H1 (cell line): ENCODE data around the gene ZNF532. TPM values are rescaled to one million over a fixed set of nuclear protein-coding genes. Genes with fewer than 3 reads are reported as not detected.
A peak's percentile ranks its signal among the peaks of the same experiment; 100 is the strongest.

Experiments
- CTCF ChIA-PET: fragments of 300-600 bp; sonication (Branson Sonifier 250); formaldehyde crosslinking; loops from one replicate; lab custom pipeline; 2021; ENCODE audit not compliant: partially characterized antibody; lab: Charles Lee
- POLR2A ChIA-PET: fragments of 300-600 bp; sonication (Branson Sonifier 250); formaldehyde crosslinking; loops from one replicate; lab custom pipeline; 2021; ENCODE audit warnings: inconsistent platforms; ENCODE audit not compliant: partially characterized antibody; lab: Charles Lee
- DNase-seq, 2 experiments: peaks; one replicate each; pipeline versions ENCODE4 v3.0.0 to v3.0.0-alpha.2; 2010 to 2022; ENCODE audit warnings: low spot score in 2 of 2, low read depth in 1 of 2, mixed read lengths in 1 of 2
- FAIRE-seq: peaks from 2 replicates; lab custom pipeline; 2011; peaks lifted over from hg19 to GRCh38; lab: Jason Lieb, UNC
- H2AFZ ChIP-seq: 2 replicates; pipeline ENCODE4 v1.8.1; 2012; ENCODE audit warnings: low read length, inconsistent platforms
- H2AK5ac ChIP-seq: 2 replicates; pipeline ENCODE4 v1.6.1; 2013; ENCODE audit warnings: low read depth, low read length
- H2BK120ac ChIP-seq: replicated peaks from 2 replicates; pipeline ENCODE3; 2013; ENCODE audit warnings: low read depth, low read length, inconsistent platforms
- H2BK12ac ChIP-seq: 2 replicates; pipeline ENCODE4 v1.6.1; 2013; ENCODE audit warnings: low read depth, low read length
- H2BK15ac ChIP-seq: 2 replicates; pipeline ENCODE4 v1.6.1; 2013; ENCODE audit warnings: low read length
- H2BK20ac ChIP-seq: 2 replicates; pipeline ENCODE4 v1.6.1; 2013; ENCODE audit warnings: low read length
- H2BK5ac ChIP-seq: 2 replicates; pipeline ENCODE4 v1.6.1; 2013; ENCODE audit warnings: low read depth, low read length
- H3K14ac ChIP-seq: 2 replicates; pipeline ENCODE4 v1.6.1; 2013; ENCODE audit warnings: inconsistent platforms; ENCODE audit not compliant: insufficient read length
- H3K18ac ChIP-seq: 2 replicates; pipeline ENCODE4 v1.6.1; 2013; ENCODE audit warnings: low read length; ENCODE audit errors: extremely low read depth
- H3K23ac ChIP-seq: 2 replicates; pipeline ENCODE4 v1.6.1; 2013; ENCODE audit warnings: inconsistent platforms; ENCODE audit not compliant: insufficient read length
- H3K23me2 ChIP-seq: 2 replicates; pipeline ENCODE4 v1.6.1; 2013; ENCODE audit warnings: low read depth, low read length
- H3K27ac ChIP-seq: 2 replicates; pipeline ENCODE4 v1.6.1; 2011; ENCODE audit warnings: low read depth, low read length, inconsistent platforms
- H3K27me3 ChIP-seq, 4 experiments: replicated peaks in 1 of 4; 1 replicate in 1 of 4; 2 replicates in 3 of 4; pipeline versions ENCODE4 v1.6.1 to v1.8.1; 2011 to 2013; ENCODE audit warnings: low read length in 3 of 4, mild to moderate bottlenecking in 3 of 4, inconsistent platforms in 2 of 4, mixed read lengths in 2 of 4, moderate library complexity in 1 of 4; ENCODE audit not compliant: control insufficient read depth in 3 of 4, insufficient read depth in 3 of 4; ENCODE audit errors: extremely low read depth in 1 of 4
- H3K36me3 ChIP-seq, 4 experiments: 2 replicates each; pipeline versions ENCODE4 v1.6.1 to v1.8.1; 2011 to 2013; ENCODE audit warnings: mild to moderate bottlenecking in 4 of 4, low read length in 3 of 4, moderate library complexity in 2 of 4, control low read depth in 1 of 4, inconsistent platforms in 1 of 4; ENCODE audit not compliant: insufficient read depth in 4 of 4, control insufficient read depth in 2 of 4
- H3K4ac ChIP-seq: replicated peaks from 2 replicates; pipeline ENCODE3; 2013; ENCODE audit warnings: low read length, low read depth, mixed read lengths, inconsistent platforms; ENCODE audit not compliant: insufficient read length
- H3K4me1 ChIP-seq, 4 experiments: replicated peaks in 1 of 4; 1 replicate in 1 of 4; 2 replicates in 3 of 4; pipeline versions ENCODE4 v1.6.1 to v1.8.1; 2011 to 2013; ENCODE audit warnings: low read length in 3 of 4, inconsistent platforms in 2 of 4, mixed read lengths in 1 of 4; ENCODE audit not compliant: insufficient read depth in 4 of 4, control insufficient read depth in 3 of 4
- H3K4me2 ChIP-seq, 2 experiments: 2 replicates each; pipeline versions ENCODE4 v1.6.1 to v1.8.1; 2011 to 2013; ENCODE audit warnings: low read depth in 2 of 2, low read length in 2 of 2, control low read depth in 1 of 2, inconsistent platforms in 1 of 2, mild to moderate bottlenecking in 1 of 2; ENCODE audit not compliant: insufficient read depth in 1 of 2
- H3K4me3 ChIP-seq, 4 experiments: fragments of 200-600, 300-600 bp in 1 of 4; sonication (generic), shearing (Covaris generic), sonication (Bioruptor Twin) in 1 of 4; 2 replicates each; pipeline versions ENCODE4 v1.5.1 to v1.8.1; 2011 to 2016; ENCODE audit warnings: low read length in 4 of 4, low read depth in 3 of 4, control low read depth in 2 of 4, inconsistent platforms in 2 of 4, mild to moderate bottlenecking in 2 of 4, mixed read lengths in 1 of 4, moderate library complexity in 1 of 4; ENCODE audit not compliant: insufficient read depth in 2 of 4; ENCODE audit errors: extremely low read depth in 1 of 4
- H3K56ac ChIP-seq: replicated peaks from 2 replicates; pipeline ENCODE3; 2013; ENCODE audit warnings: low read depth, mild to moderate bottlenecking, mixed read lengths, low read length, inconsistent platforms; ENCODE audit not compliant: insufficient read length
- H3K79me1 ChIP-seq: 2 replicates; pipeline ENCODE4 v1.6.1; 2013; ENCODE audit warnings: low read depth, low read length, control low read depth
- H3K79me2 ChIP-seq, 2 experiments: 2 replicates each; pipeline versions ENCODE4 v1.6.1 to v1.8.1; 2012 to 2013; ENCODE audit warnings: low read length in 2 of 2, mild to moderate bottlenecking in 2 of 2, inconsistent platforms in 1 of 2; ENCODE audit not compliant: insufficient read depth in 2 of 2, control insufficient read depth in 1 of 2
- H3K9ac ChIP-seq, 4 experiments: replicated peaks in 1 of 4; 1 replicate in 1 of 4; 2 replicates in 3 of 4; pipeline versions ENCODE4 v1.6.1 to v1.8.1; 2011 to 2013; ENCODE audit warnings: low read depth in 3 of 4, low read length in 3 of 4, control low read depth in 2 of 4, mild to moderate bottlenecking in 2 of 4, moderate library complexity in 2 of 4, inconsistent platforms in 1 of 4; ENCODE audit errors: extremely low read depth in 1 of 4
- H3K9me3 ChIP-seq, 2 experiments: 2 replicates each; pipeline versions ENCODE4 v1.6.1 to v1.8.1; 2012 to 2013; ENCODE audit warnings: mild to moderate bottlenecking in 2 of 2, moderate library complexity in 2 of 2, control low read depth in 1 of 2, inconsistent platforms in 1 of 2, low read depth in 1 of 2, low read length in 1 of 2, mixed read lengths in 1 of 2; ENCODE audit not compliant: insufficient read depth in 2 of 2
- H4K20me1 ChIP-seq, 2 experiments: replicated peaks in 1 of 2; 2 replicates each; pipeline versions ENCODE3 to v1.8.1; 2011 to 2013; ENCODE audit warnings: inconsistent platforms in 2 of 2, low read length in 2 of 2, mild to moderate bottlenecking in 1 of 2; ENCODE audit not compliant: insufficient read depth in 2 of 2, control insufficient read depth in 1 of 2
- H4K5ac ChIP-seq: 2 replicates; pipeline ENCODE4 v1.6.1; 2013; ENCODE audit warnings: low read length, low read depth, mixed read lengths, inconsistent platforms; ENCODE audit not compliant: insufficient read length
- H4K8ac ChIP-seq: 2 replicates; pipeline ENCODE4 v1.8.0; 2013; ENCODE audit warnings: mild to moderate bottlenecking, moderate library complexity, low read length, inconsistent platforms; ENCODE audit not compliant: insufficient read depth; ENCODE audit errors: extremely low read depth
- H4K91ac ChIP-seq: replicated peaks from 2 replicates; pipeline ENCODE3; 2013; ENCODE audit warnings: low read length, mixed read lengths, inconsistent platforms; ENCODE audit not compliant: insufficient read length
- BRCA1 ChIP-seq: IDR thresholded peaks from 2 replicates; pipeline ENCODE4 v1.6.1; 2012; ENCODE audit warnings: low read depth, low read length, improper control_type of control experiment
- GTF2F1 ChIP-seq: IDR thresholded peaks from 2 replicates; pipeline ENCODE4 v1.6.1; 2012; ENCODE audit warnings: low read depth, low read length, improper control_type of control experiment, borderline replicate concordance
- HDAC2 ChIP-seq, 2 experiments: fragments of 300-600 bp in 1 of 2; sonication (generic) in 1 of 2; IDR thresholded peaks; 2 replicates each; pipeline ENCODE4 v1.6.1; 2011 to 2012; ENCODE audit warnings: low read depth in 2 of 2, low read length in 2 of 2, mild to moderate bottlenecking in 2 of 2, moderate library complexity in 2 of 2, borderline replicate concordance in 1 of 2, inconsistent platforms in 1 of 2
- MAFK ChIP-seq: IDR thresholded peaks from 2 replicates; pipeline ENCODE4 v1.6.1; 2012; ENCODE audit warnings: low read depth, mild to moderate bottlenecking, improper control_type of control experiment, low read length
- POLR2A ChIP-seq, 2 experiments: IDR thresholded peaks; 1 replicate in 1 of 2; 2 replicates in 1 of 2; pipeline ENCODE4 v1.6.1; 2011; ENCODE audit warnings: low read depth in 2 of 2, low read length in 2 of 2, mild to moderate bottlenecking in 2 of 2; ENCODE audit errors: control extremely low read depth in 1 of 2
- POLR2AphosphoS5 ChIP-seq: IDR thresholded peaks from 2 replicates; pipeline ENCODE4 v1.6.1; 2011; ENCODE audit warnings: low read depth, low read length
- POU5F1 ChIP-seq: IDR thresholded peaks from 2 replicates; pipeline ENCODE4 v1.6.1; 2011; ENCODE audit warnings: low read depth, mild to moderate bottlenecking, low read length, moderate library complexity
- SIRT6 ChIP-seq: IDR thresholded peaks from one replicate; pipeline ENCODE4 v1.7.1; 2012; ENCODE audit warnings: low read length, inconsistent platforms
- WGBS, 2 experiments: shearing (Covaris generic) in 1 of 2; methylation state at CpG; one replicate each; pipeline versions ENCODE4 v1.1.6 to v1.1.7; 2013 to 2015; ENCODE audit warnings: low lambda C conversion rate in 2 of 2, mixed read lengths in 2 of 2, inconsistent platforms in 1 of 2, low coverage in 1 of 2, missing lambda C conversion rate in 1 of 2; ENCODE audit not compliant: insufficient replicate concordance in 2 of 2, insufficient coverage in 1 of 2, insufficient read length in 1 of 2; ENCODE audit errors: extremely low coverage in 1 of 2, missing lambda C conversion rate in 1 of 2; 5-methylcytosine and 5-hydroxymethylcytosine counted together
- polyA plus RNA-seq, 7 experiments: library from polyadenylated mRNA; depleted of rRNA in 3 of 7; stranded (reverse) in 5 of 7; unstranded in 2 of 7; fragments of >200 nt in 5 of 7; fragments of 200-250 nt in 2 of 7; gene quantifications; 1 replicate in 5 of 7; 2 replicates in 1 of 7; 4 replicates in 1 of 7; pipeline versions ENCODE4 v1.2.1 to v1.2.3, GENCODE V29; 2011 to 2013; ENCODE audit warnings: missing spikeins in 2 of 7, mixed read lengths in 2 of 7
- total RNA-seq: library from RNA; stranded (reverse); fragmentation: NEBNext Ultra II Directional; extraction: Animal tissue kit (Norgen Biotek cat#: 25700); gene quantifications from 2 replicates; pipeline ENCODE4 v1.2.1, GENCODE V29; 2021

ZNF532 gene
- total and polyA plus RNA-seq, 2 of the 8 experiments (the other 6 are each of a cell fraction or from before 2014, with no cell fraction given), result 143 to 240 TPM

- no peak overlapping the region for H3K9ac ChIP-seq
- H4K5ac ChIP-seq, result no peak overlapping the region
- no peak for TF ChIP-seq GTF2F1
- TF ChIP-seq POLR2AphosphoS5, result peak; percentile 68
- no peak for TF ChIP-seq SIRT6
- TF ChIP-seq MAFK, result no peak
- peak in 1 of 2 experiments; percentile 31; a peak in 1 of 3 replicates for TF ChIP-seq POLR2A (IDR thresholded peaks at IDR 0.05; ENCODE audit: control extremely low read depth in 1 of 2, low read depth in 2 of 2, low read length in 2 of 2)
- no peak for TF ChIP-seq BRCA1
- no peak for TF ChIP-seq HDAC2 (IDR thresholded peaks at IDR 0.05; ENCODE audit: borderline replicate concordance in 1 of 2, low read depth in 2 of 2, low read length in 2 of 2)
- TF ChIP-seq POU5F1, result no peak
- TF ChIP-seq, all 59 proteins: peak for 2
- Histone ChIP-seq H3K27ac (no peak overlapping the region), H4K20me1 (peaks cover 12 to 23% of the 10 kb centered on the region in 2 experiments), H2BK15ac (peak overlapping the region; percentile 85; the same call in 1 of the 2 replicates), H3K23me2 (no peaks in the 10 kb centered on the region), H3K27me3 (no peaks in the 10 kb centered on the region), H3K4ac (no peak overlapping the region), H2BK5ac (peak overlapping the region; percentile 69), H2AK5ac (no peak overlapping the region), H3K18ac (no peak overlapping the region), H3K14ac (no peak overlapping the region), H4K91ac (no peak overlapping the region), H3K79me1 (peaks cover 11% of the 10 kb centered on the region), H3K23ac (no peak overlapping the region), H2BK12ac (0 out of 2 replicates have a peak overlapping the region, but pooled peaks have one; percentile 53), H3K79me2 (peaks cover 48 to 95% of the 10 kb centered on the region in 2 experiments), H3K9me3 (peaks cover 3 to 5% of the 10 kb centered on the region in 2 experiments; a peak in 2 of 4 replicates), H3K36me3 (peaks cover 27 to 93% (median 64%) of the 10 kb centered on the region in 4 experiments), H2BK120ac (no peak overlapping the region), H3K4me2 (no peak overlapping the region), H3K4me1 (peaks cover 6 to 21% (median 15%) of the 10 kb centered on the region in 4 experiments), H2BK20ac (no peak overlapping the region), H2AFZ (no peak overlapping the region), H4K8ac (no peak overlapping the region), H3K4me3 (no peak overlapping the region), H3K56ac (no peak overlapping the region)
- CTCF ChIA-PET, result interaction anchor here (0.6 to 1.7 kb wide), 8 partner anchors 9 to 185 kb away, joined by 3 to 5 read pairs (median 3); no protein-coding TSS in a partner anchor
- FAIRE-seq (no peak), DNase-seq (no peak)
- POLR2A ChIA-PET, result interaction anchor here (0.6 to 29.3 kb wide), 19 partner anchors 3 to 169 kb away, joined by 3 to 622 read pairs (median 4); partner anchors contain the start of gene ZNF532
- WGBS, 2 experiments, result 95% methylated on average over 10 of the region's 10 CpGs; no CpG with 5 or more reads in 1 of the 2 experiments
These were observed 7.1 kb downstream of the ZNF532 start for GRCh38 chr18:58871514-58872420.
